GM19023 (cell line): ENCODE measurements around the gene NLGN1.

Experiments used
- ATAC-seq: cut with Tn5 transposase; IDR thresholded peaks from one replicate; pipeline ENCODE4 v1.9.1; 2021; ENCODE audit warnings: mild to moderate bottlenecking, moderate library complexity; ENCODE audit not compliant: unreplicated experiment

NLGN1 gene

GRCh38 chr3:174060431-174060830 is 662.9 kb downstream of the NLGN1 start:
- ATAC-seq, result no peak

DNA sequence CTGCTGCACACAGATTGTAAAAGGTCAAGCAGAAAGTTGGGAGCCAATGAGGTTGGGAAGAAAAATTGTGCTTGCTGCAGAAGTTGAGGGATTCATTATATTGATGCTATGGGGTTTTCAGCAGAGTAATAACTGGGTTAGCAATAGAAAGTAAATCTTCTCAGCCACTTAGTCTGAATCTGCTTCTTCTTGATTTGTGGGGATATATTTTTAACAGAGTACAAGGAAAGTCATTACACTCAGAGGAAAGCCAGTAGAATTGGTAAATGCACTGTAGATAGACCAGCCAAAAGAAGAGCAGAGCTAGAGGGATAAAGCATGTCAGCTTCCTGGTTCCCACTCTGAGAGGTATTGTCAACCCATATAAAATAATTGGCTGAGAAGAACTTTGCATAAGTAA is 663.6 kb downstream of the NLGN1 start:
- no peak for ATAC-seq

GRCh38 chr3:174061731-174062130 is 664.2 kb downstream of the NLGN1 start:
- no peak for ATAC-seq

DNA sequence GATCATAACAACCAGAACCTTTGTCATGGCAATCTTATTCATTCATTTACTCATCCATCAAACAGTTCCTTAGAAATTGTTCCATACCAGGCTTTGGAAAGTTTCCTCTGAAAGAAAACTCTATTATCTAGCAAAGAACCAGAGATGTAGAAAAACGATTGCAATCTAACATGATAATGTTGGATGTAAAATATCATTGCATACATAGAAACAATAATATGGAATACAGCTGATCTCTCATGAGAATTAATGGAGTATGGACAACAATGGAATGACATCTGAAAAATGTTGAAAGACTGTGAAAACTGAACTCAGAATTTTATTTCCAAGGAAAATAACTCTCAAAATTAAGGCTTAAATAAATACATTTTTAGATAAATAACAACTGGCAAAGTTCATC is 665.4 kb downstream of the NLGN1 start:
- ATAC-seq, result no peak

DNA sequence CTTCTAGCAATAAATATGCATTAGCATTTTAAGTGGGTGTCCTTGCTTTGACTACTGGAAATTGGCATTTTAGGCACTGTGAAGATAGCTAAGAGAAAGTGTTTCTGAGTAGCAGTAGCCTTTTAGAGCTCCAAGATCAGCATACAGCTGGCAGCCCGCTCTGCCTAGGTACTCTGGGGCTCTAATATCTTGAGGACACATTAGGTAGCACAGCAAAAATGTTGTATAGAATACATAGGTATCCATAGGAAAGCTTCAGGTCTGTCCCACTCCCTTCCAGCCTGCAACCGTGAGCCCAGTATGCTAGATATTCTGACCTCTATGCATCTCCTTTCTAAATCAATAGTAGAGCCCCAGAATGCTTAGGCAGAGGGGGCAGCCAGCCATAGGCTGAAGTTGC is 670.5 kb downstream of the NLGN1 start:
- ATAC-seq, result no peak

- no peak for ATAC-seq
These were observed 675.1 kb downstream of the NLGN1 start for GRCh38 chr3:174072675-174073074.

DNA sequence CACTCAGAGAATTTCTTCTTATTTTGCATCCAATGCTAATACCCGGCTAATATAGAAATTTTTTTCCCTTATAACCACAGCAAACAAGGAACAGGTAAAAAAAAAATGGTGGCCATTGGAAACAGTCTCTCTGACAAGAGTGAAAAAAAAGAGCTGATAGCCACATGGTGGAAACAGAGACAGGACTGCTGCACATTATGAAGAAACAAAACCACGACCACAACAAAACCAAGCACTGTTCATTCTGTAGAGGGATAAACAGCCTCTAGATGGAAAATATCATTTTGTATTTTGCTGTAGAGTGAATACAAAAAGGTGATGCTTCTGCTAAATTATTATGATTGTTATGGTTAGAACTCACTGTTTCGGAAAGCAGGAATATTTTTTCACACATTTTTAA is 686.2 kb downstream of the NLGN1 start:
- no peak for ATAC-seq

GRCh38 chr3:174089592-174089991 is 692.0 kb downstream of the NLGN1 start:
- no peak for ATAC-seq

- no peak for ATAC-seq
These were observed 697.1 kb downstream of the NLGN1 start for GRCh38 chr3:174094669-174095068.

GRCh38 chr3:174097686-174098085 is 700.1 kb downstream of the NLGN1 start:
- no peak for ATAC-seq

GRCh38 chr3:174098746-174099145 is 701.2 kb downstream of the NLGN1 start:
- no peak for ATAC-seq

DNA sequence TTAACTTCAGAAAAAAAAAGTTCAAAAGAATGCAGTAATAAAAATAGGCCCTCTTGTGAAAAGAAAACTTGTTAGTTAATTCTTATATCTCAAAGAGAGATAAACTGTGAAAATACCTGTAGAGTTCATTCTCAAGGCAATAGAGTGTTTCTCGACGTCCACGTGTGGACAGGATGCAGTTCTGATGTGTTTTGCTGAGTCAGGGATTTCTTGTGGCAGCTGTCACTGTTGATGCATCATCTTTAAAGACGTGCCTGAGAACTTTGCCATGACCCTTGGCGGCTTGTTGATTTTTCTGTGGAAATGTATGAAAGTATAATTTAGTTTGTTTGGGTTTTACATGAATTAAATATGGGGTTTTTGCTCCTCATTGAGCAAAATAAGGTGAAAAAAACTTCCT is 702.2 kb downstream of the NLGN1 start:
- ATAC-seq, result no peak

DNA sequence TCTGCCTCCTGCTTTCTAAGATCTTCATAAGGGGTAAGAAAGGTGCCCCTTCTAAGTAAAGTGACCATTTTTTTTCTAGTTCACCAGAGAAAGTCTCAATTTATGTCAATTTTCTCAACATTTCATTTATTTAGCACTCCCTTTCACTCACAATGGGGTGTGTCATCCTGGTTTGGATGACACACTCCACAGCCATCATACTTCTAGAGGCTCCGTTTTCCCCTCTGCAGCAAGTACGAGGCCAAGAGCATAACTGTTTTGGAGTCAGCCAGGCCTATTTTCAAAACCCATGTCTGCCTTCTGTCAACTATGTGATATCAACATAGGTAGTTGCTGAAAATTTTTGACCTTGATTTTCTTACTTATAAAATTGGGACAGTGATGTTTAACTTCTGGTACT is 703.2 kb downstream of the NLGN1 start:
- no peak for ATAC-seq

- peak; percentile 90 for ATAC-seq
These were observed 703.7 kb downstream of the NLGN1 start for GRCh38 chr3:174101244-174101643.

DNA sequence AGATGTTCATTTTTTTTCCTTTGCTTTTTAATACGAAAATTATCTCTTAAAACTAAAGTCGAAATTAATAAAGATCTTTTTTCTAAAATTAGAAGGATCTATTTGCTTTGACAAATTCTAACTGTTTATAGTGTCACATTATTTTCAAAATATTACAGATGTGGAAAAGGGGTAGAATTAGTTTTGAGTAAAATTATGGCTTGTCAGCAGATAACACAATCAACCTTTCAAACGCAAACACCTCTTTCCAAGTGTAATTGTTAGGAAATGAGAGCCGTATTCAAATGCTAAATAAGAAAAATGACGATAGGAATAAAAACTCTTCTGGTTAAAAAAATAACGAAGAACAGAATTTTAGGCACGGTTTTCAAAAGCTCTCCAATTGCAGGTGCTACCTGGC is 704.7 kb downstream of the NLGN1 start:
- ATAC-seq, result no peak

DNA sequence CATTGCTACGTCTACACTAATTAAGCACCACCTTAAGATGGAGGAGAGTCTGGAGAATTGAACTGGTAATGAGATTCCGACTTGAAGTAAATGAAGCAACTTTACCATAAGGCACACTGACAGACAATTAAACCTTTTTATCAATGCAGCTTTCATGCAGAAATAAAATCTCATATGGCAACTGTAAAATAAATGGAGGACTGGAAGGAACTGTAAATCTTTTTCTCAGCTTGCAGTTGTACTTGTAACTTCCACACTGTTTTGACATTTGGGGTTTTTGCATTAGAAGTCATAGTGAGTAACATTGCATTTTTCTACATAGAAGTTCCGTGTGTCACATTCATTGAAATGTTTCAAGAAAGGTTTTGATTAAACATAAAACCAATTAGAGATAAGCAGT is 705.3 kb downstream of the NLGN1 start:
- no peak for ATAC-seq

DNA sequence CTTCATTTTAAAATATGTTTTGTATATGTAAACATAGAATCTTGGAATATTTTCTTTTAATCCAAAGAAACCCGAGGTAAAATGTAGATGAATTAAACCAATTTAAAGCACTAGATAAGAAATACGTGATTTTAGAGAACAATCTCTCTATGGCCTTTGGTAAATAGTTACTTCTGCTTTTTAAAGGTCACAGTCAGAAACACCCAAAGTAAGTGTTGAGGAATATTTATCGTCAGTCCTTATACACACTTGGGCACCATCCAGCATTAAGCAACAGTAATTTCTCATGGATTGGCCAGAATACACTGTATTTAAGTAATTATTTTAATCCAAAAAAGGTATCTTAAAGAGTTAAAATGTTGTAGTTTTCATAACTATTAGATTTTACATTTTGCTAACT is 713.2 kb downstream of the NLGN1 start:
- ATAC-seq, result no peak

DNA sequence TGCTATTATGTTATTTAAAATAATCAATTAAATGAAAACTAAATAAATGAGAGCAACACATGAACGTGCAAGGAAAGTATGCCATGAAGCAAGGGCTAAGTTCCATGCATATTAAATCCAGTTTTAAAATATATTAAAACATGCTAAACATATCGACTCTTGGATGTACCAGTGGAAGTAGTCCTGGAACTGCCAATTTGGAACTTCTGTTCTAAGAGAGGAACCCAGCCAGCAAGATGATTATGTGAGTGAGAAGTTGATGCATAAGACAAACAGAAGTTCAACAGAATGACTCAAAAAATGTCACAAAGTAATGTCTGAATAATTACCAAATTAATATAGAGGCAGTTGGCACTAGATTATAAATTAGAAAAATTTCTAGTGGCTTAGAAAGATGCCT is 714.2 kb downstream of the NLGN1 start:
- ATAC-seq, result no peak

- no peak for ATAC-seq
These were observed 718.9 kb downstream of the NLGN1 start for GRCh38 chr3:174116421-174116820.

DNA sequence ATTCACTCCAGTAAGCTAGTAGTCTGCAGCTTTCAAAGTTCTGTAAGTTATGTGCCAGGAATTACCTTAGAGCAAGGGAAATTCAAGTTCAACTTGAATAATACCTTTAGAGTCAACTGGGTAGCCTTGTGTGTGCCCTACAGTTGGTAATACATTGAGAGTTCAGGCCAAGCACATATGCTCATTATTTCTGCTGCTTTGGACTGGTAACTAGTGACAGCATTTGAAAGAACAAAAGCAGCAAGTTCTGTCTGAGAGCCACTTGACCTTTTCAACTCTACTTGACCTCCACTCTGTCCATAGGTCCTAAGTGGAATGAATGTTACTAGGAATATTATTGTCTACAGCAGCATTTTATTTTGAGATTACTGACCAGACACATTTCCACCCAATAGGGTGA is 723.5 kb downstream of the NLGN1 start:
- ATAC-seq, result no peak

DNA sequence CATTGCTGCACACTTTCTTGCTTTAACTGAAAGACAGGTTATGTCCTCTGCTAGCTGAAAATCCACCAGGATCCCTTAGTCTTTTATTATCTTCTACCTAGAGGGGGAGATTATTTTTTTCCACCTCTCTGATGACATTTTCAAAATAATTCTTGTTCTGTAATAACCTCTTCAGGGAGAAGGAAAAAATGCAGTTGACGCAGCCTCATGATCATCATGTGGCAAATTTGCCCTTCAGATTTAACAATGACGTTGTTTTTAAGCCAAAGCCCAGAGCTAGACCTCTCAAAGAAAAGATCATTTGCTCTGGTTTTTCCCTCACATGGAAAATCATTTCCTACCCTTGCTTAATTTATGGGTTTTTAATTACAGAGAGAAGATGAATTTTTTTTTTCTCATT is 724.9 kb downstream of the NLGN1 start:
- ATAC-seq, result no peak

- no peak for ATAC-seq
These were observed 727.8 kb downstream of the NLGN1 start for GRCh38 chr3:174125267-174125824.

DNA sequence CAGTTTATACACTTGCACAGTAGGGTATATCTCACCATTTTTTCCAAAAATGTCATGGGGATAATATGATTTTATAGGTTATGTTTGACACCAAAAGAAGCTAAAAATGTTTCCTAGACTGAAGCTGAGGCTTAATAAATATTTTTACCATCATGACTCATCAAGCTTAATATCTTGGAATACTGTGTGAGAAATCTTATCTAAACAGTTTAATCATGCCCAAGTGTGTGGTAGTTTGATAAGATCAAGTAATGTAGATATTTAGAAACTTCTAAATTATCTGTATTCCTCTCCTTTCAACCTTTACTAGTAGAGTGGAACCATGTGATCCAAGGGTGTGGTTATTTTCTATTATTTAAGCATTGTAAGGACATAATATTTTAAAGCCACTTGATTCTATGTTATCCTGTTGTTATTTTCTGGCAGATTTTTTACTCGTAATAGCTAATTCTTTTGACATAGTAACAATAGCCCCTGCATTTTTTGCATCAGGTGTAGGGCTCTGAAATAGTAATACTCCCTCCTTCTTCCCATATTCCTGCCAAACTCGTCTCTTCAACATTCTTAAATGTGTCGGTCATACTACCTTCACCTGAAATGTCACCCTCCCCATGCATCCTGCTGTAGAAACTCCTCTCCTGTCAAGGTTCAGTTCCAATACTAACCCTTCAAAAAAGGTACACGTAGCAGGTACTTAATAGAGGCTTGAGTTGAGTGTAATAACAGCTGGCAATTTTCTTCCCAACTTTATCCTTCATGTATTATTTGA is 729.6 kb downstream of the NLGN1 start:
- ATAC-seq, result no peak
